GM12878 (cell line): Measurements from ENCODE around the gene PAFAH2.

ENCODE experiments used
- CEBPB ChIP-seq, 2 experiments: fragments of 150-350 bp in 1 of 2; IDR thresholded peaks; 2 replicates each; pipeline ENCODE4 v1.6.1; 2012 to 2014; ENCODE audit warnings: low read depth in 2 of 2, low read length in 2 of 2, borderline replicate concordance in 1 of 2, inconsistent platforms in 1 of 2
- ETV6 ChIP-seq, 2 experiments: fragments of 450-650 bp in 1 of 2; IDR thresholded peaks in 1 of 2; conservative IDR thresholded peaks in 1 of 2; 2 replicates each; pipeline ENCODE4 v1.6.1; 2014; ENCODE audit warnings: antibody characterized with exemption in 1 of 2, borderline replicate concordance in 1 of 2, low read depth in 1 of 2, mild to moderate bottlenecking in 1 of 2, moderate library complexity in 1 of 2
- RCOR1 ChIP-seq: conservative IDR thresholded peaks from 2 replicates; pipeline ENCODE4 v1.6.1; 2012; ENCODE audit warnings: low read depth, low read length, improper control_type of control experiment
- SMC3 ChIP-seq: IDR thresholded peaks from 2 replicates; pipeline ENCODE4 v1.6.1; 2011; ENCODE audit warnings: low read length, improper control_type of control experiment, borderline replicate concordance
- ZSCAN29 ChIP-seq: fragments of 450-650 bp; IDR thresholded peaks from 2 replicates; pipeline ENCODE4 v1.6.1; 2017; ENCODE audit warnings: mild to moderate bottlenecking, moderate library complexity
- TF ChIP-seq, protein P1 (sequence below), 3 experiments: IDR thresholded peaks in 2 of 3; conservative IDR thresholded peaks in 1 of 3; 2 replicates each; pipeline ENCODE4 v1.5.1; 2011; ENCODE audit warnings: low read depth in 3 of 3, low read length in 3 of 3, mild to moderate bottlenecking in 3 of 3, control low read depth in 2 of 3, moderate library complexity in 2 of 3, inconsistent platforms in 1 of 3, mixed read lengths in 1 of 3; ENCODE audit not compliant: control insufficient read depth in 2 of 3, insufficient read depth in 1 of 3; ENCODE audit errors: extremely low read depth in 1 of 3

DNA sequence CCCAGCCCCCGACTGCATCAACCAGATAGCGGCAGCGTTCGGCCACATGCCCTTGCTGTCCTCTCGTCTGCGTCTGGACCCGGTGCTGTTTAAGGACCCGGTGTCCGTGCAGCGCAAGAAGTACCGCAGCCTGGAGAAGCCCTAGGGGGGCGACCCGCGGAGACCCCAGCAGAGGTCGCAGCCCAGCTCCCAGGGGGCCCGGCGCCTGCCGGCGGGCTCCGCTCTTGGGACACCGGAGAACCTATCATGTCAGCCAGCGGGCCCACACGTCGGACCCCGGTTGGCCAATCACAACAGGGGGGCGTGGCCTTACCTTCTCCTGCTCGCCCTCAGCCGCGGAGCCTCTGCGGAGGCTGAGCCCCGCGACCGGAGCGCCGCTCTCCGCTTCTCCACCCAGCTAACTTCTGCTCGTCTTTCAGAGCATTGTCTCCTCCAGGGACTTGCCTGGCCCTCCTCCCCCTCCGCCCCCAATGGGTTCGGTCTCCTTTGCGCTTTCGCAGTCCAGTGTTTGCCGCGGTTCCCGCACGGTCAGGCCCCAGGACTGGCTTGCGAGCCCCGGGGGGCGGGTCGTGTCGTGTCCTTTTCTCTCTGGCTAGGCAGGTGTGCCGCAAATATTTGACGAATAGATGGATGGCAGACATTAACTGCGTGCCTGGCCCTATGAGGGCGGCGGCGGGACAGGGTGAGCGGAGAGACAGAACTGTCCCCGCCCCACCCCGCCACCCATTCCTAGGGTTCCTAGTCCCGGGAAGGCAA lies 37.5 kb upstream of the PAFAH2 start:
- TF ChIP-seq ZSCAN29 = no peak
- TF ChIP-seq, protein P1, sequence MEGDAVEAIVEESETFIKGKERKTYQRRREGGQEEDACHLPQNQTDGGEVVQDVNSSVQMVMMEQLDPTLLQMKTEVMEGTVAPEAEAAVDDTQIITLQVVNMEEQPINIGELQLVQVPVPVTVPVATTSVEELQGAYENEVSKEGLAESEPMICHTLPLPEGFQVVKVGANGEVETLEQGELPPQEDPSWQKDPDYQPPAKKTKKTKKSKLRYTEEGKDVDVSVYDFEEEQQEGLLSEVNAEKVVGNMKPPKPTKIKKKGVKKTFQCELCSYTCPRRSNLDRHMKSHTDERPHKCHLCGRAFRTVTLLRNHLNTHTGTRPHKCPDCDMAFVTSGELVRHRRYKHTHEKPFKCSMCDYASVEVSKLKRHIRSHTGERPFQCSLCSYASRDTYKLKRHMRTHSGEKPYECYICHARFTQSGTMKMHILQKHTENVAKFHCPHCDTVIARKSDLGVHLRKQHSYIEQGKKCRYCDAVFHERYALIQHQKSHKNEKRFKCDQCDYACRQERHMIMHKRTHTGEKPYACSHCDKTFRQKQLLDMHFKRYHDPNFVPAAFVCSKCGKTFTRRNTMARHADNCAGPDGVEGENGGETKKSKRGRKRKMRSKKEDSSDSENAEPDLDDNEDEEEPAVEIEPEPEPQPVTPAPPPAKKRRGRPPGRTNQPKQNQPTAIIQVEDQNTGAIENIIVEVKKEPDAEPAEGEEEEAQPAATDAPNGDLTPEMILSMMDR (IDR thresholded peaks at IDR 0.05 in 2 of 3, conservative IDR thresholded peaks at IDR 0.05 in 1 of 3; ENCODE audit: control insufficient read depth in 2 of 3, extremely low read depth in 1 of 3, insufficient read depth in 1 of 3, low read depth in 3 of 3, low read length in 3 of 3) = no peak
- TF ChIP-seq SMC3 = no peak
- no peak for TF ChIP-seq ETV6 (conservative IDR thresholded peaks at IDR 0.05 in 1 of 2, IDR thresholded peaks at IDR 0.05 in 1 of 2; ENCODE audit: borderline replicate concordance in 1 of 2, low read depth in 1 of 2)
- TF ChIP-seq RCOR1 = no peak
- no peak for TF ChIP-seq CEBPB (IDR thresholded peaks at IDR 0.05; ENCODE audit: borderline replicate concordance in 1 of 2, low read depth in 2 of 2, low read length in 2 of 2)
